A549 (cell line): Measurements from ENCODE around the gene ARL15.

Source experiments
- EHMT2 ChIP-seq: fragments of 200-600 bp; sonication (generic); IDR thresholded peaks from 2 replicates; pipeline ENCODE4 v1.6.1; 2016; ENCODE audit warnings: antibody characterized with exemption, low read depth, mild to moderate bottlenecking, moderate library complexity
- FOSL2 ChIP-seq, 2 experiments: fragments of 450-650 bp in 1 of 2; fragments of >200 bp in 1 of 2; sonication (Bioruptor Twin) in 1 of 2; formaldehyde crosslinking; IDR thresholded peaks; 2 replicates each; pipeline versions ENCODE4 v1.5.0 to v1.6.1; 2016 to 2020; ENCODE audit warnings: mild to moderate bottlenecking in 1 of 2, moderate library complexity in 1 of 2
- JUN ChIP-seq, 2 experiments: fragments of >200 bp; sonication (Bioruptor Twin); formaldehyde crosslinking; IDR thresholded peaks; 2 replicates in 1 of 2; 3 replicates in 1 of 2; pipeline ENCODE4 v1.6.1; 2016 to 2017
- MAFK ChIP-seq: fragments of 450-650 bp; IDR thresholded peaks from 2 replicates; pipeline ENCODE4 v1.6.1; 2014; ENCODE audit not compliant: partially characterized antibody
- MYC ChIP-seq: IDR thresholded peaks from 2 replicates; pipeline ENCODE4 v1.6.1; 2012; ENCODE audit warnings: mild to moderate bottlenecking, inconsistent platforms, low read length, improper control_type of control experiment, borderline replicate concordance
- POLR2A ChIP-seq: IDR thresholded peaks from 2 replicates; pipeline ENCODE4 v1.6.1; 2012; ENCODE audit warnings: mild to moderate bottlenecking, low read length
- RAD21 ChIP-seq, 2 experiments: fragments of >200 bp in 1 of 2; sonication (Bioruptor Twin) in 1 of 2; formaldehyde crosslinking in 1 of 2; IDR thresholded peaks in 1 of 2; conservative IDR thresholded peaks in 1 of 2; 2 replicates in 1 of 2; 3 replicates in 1 of 2; pipeline ENCODE4 v1.6.1; 2012 to 2018; ENCODE audit warnings: inconsistent platforms in 1 of 2
- REST ChIP-seq: fragments of 200-600 bp; sonication (generic); IDR thresholded peaks from 2 replicates; pipeline ENCODE4 v1.6.1; 2016; ENCODE audit warnings: antibody characterized with exemption, mild to moderate bottlenecking, moderate library complexity
- TF ChIP-seq, protein P1 (sequence below): fragments of >200 bp; sonication (Bioruptor Twin); formaldehyde crosslinking; IDR thresholded peaks from 3 replicates; pipeline ENCODE4 v1.5.1; 2016
- TF ChIP-seq, protein P2 (sequence below): IDR thresholded peaks from 2 replicates; pipeline ENCODE4 v1.6.1; 2012

GRCh38 chr5:54095969-54096368 lies 214.4 kb downstream of the ARL15 start:
- TF ChIP-seq EHMT2 (no peak), MYC (no peak), POLR2A (no peak), JUN (IDR thresholded peaks at IDR 0.05) (no peak), FOSL2 (IDR thresholded peaks at IDR 0.05) (no peak), FOSL2 (CRISPR knock-in tag; IDR thresholded peaks at IDR 0.05) (no peak), RAD21 (conservative IDR thresholded peaks at IDR 0.05 in 1 of 2, IDR thresholded peaks at IDR 0.05 in 1 of 2) (no peak), REST (no peak), MAFK (no peak)
- TF ChIP-seq, protein P1, sequence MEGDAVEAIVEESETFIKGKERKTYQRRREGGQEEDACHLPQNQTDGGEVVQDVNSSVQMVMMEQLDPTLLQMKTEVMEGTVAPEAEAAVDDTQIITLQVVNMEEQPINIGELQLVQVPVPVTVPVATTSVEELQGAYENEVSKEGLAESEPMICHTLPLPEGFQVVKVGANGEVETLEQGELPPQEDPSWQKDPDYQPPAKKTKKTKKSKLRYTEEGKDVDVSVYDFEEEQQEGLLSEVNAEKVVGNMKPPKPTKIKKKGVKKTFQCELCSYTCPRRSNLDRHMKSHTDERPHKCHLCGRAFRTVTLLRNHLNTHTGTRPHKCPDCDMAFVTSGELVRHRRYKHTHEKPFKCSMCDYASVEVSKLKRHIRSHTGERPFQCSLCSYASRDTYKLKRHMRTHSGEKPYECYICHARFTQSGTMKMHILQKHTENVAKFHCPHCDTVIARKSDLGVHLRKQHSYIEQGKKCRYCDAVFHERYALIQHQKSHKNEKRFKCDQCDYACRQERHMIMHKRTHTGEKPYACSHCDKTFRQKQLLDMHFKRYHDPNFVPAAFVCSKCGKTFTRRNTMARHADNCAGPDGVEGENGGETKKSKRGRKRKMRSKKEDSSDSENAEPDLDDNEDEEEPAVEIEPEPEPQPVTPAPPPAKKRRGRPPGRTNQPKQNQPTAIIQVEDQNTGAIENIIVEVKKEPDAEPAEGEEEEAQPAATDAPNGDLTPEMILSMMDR = no peak
- TF ChIP-seq, protein P2, sequence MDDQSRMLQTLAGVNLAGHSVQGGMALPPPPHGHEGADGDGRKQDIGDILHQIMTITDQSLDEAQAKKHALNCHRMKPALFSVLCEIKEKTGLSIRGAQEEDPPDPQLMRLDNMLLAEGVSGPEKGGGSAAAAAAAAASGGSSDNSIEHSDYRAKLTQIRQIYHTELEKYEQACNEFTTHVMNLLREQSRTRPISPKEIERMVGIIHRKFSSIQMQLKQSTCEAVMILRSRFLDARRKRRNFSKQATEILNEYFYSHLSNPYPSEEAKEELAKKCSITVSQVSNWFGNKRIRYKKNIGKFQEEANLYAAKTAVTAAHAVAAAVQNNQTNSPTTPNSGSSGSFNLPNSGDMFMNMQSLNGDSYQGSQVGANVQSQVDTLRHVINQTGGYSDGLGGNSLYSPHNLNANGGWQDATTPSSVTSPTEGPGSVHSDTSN = no peak
